A673 (cell line): ENCODE measurements around the gene PACRG.

Experiments used
- EZH2 ChIP-seq: fragments of 200-600 bp; sonication (generic); IDR thresholded peaks from 2 replicates; pipeline ENCODE4 v1.6.1; 2017; ENCODE audit warnings: borderline replicate concordance, low read depth, mild to moderate bottlenecking, mixed read lengths, antibody characterized with exemption, low read length; ENCODE audit not compliant: poor library complexity, severe bottlenecking
- TF ChIP-seq, protein P1 (sequence below): fragments of 300-800, 200-600 bp; sonication (generic); conservative IDR thresholded peaks from 2 replicates; pipeline ENCODE4 v1.5.1; 2017; ENCODE audit warnings: low read depth, mild to moderate bottlenecking, antibody characterized with exemption, low read length, moderate library complexity, mixed read lengths

DNA sequence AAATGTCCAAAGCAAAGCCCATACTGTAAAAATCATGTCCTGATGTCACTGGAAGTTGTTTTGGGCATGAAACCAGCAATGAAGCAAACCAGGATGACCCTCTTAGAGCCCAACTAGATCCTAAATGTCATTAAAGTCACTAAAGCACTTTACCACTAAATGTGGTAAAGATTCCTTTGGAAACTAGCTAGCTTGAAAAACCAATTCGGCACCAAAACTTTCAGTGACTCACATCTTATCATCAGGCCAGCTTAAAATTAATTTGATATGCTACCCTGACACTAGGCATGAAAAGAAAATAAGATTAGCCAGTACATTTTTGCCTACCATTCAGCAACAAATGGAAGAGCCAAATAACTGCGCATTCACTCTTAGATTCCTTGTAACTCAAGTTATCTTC lies 145.8 kb downstream of the PACRG start:
- TF ChIP-seq, protein P1, sequence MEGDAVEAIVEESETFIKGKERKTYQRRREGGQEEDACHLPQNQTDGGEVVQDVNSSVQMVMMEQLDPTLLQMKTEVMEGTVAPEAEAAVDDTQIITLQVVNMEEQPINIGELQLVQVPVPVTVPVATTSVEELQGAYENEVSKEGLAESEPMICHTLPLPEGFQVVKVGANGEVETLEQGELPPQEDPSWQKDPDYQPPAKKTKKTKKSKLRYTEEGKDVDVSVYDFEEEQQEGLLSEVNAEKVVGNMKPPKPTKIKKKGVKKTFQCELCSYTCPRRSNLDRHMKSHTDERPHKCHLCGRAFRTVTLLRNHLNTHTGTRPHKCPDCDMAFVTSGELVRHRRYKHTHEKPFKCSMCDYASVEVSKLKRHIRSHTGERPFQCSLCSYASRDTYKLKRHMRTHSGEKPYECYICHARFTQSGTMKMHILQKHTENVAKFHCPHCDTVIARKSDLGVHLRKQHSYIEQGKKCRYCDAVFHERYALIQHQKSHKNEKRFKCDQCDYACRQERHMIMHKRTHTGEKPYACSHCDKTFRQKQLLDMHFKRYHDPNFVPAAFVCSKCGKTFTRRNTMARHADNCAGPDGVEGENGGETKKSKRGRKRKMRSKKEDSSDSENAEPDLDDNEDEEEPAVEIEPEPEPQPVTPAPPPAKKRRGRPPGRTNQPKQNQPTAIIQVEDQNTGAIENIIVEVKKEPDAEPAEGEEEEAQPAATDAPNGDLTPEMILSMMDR: no peak
- TF ChIP-seq EZH2: no peak
